Gastrocnemius medialis (tissue), 4 donors: Measurements from ENCODE around the gene OR52E1.

Source experiments
- POLR2A ChIP-seq, 2 donors: fragments of 450-650 bp; IDR thresholded peaks; one replicate each; pipeline ENCODE4 v1.6.1; 2017; ENCODE audit warnings: antibody characterized with exemption in 2 of 2, mild to moderate bottlenecking in 2 of 2, moderate library complexity in 2 of 2
- TF ChIP-seq, protein P1 (sequence below), 5 experiments: fragments of 450-650 bp in 3 of 5; fragments of 200-600 bp in 2 of 5; sonication (generic) in 2 of 5; IDR thresholded peaks in 4 of 5; conservative IDR thresholded peaks in 1 of 5; 1 replicate in 4 of 5; 2 replicates in 1 of 5; pipeline ENCODE4 v1.5.1; 2016 to 2019; ENCODE audit warnings: antibody characterized with exemption in 5 of 5, mild to moderate bottlenecking in 3 of 5, moderate library complexity in 3 of 5

- TF ChIP-seq, protein P1, sequence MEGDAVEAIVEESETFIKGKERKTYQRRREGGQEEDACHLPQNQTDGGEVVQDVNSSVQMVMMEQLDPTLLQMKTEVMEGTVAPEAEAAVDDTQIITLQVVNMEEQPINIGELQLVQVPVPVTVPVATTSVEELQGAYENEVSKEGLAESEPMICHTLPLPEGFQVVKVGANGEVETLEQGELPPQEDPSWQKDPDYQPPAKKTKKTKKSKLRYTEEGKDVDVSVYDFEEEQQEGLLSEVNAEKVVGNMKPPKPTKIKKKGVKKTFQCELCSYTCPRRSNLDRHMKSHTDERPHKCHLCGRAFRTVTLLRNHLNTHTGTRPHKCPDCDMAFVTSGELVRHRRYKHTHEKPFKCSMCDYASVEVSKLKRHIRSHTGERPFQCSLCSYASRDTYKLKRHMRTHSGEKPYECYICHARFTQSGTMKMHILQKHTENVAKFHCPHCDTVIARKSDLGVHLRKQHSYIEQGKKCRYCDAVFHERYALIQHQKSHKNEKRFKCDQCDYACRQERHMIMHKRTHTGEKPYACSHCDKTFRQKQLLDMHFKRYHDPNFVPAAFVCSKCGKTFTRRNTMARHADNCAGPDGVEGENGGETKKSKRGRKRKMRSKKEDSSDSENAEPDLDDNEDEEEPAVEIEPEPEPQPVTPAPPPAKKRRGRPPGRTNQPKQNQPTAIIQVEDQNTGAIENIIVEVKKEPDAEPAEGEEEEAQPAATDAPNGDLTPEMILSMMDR (IDR thresholded peaks at IDR 0.05 in 4 of 5, conservative IDR thresholded peaks at IDR 0.05 in 1 of 5): no peak
- TF ChIP-seq POLR2A (IDR thresholded peaks at IDR 0.05): no peak
Measured at GRCh38 chr11:5069272-5069671, at the start of gene OR52E1.
